OCI-LY3 (cell line): ENCODE data around the gene TBC1D16.

Source experiments
- CTCF ChIP-seq: fragments of 200-600, 300-600 bp; sonication (generic); IDR thresholded peaks from 2 replicates; pipeline ENCODE4 v1.5.1; 2014; ENCODE audit warnings: antibody characterized with exemption, low read length, low read depth
- EZH2phosphoT487 ChIP-seq: fragments of 200-600 bp; shearing (Covaris generic); IDR thresholded peaks from 2 replicates; pipeline ENCODE4 v1.6.1; 2018; ENCODE audit warnings: antibody characterized with exemption, mixed run types, low read depth

GRCh38 chr17:79984045-79984840 is 51.4 kb downstream of the TBC1D16 start:
- TF ChIP-seq CTCF (no peak), EZH2phosphoT487 (no peak)
